ENCODE measurements around the gene NSG2. TPM values are rescaled to one million over a fixed set of nuclear protein-coding genes. Genes with fewer than 3 reads are reported as not detected.

Gene NSG2
- total RNA-seq, 1 experiment from 2014 or later = not detected

GRCh38 chr5:174106997-174107655 is 61.6 kb downstream of the NSG2 start:
- DNase-seq = peak; percentile 65
- Histone ChIP-seq H3K23ac (ENCODE audit: insufficient read length, low read depth, low read length) (no peak overlapping the region), H2BK15ac (ENCODE audit: low read depth, low read length) (no peak overlapping the region), H4K20me1 (ENCODE audit: control insufficient read depth, insufficient read depth, insufficient read length) (no peaks in the 10 kb centered on the region), H3K56ac (ENCODE audit: insufficient read length, low read depth, low read length) (no peak overlapping the region), H4K91ac (ENCODE audit: insufficient read length, low read depth, low read length) (no peak overlapping the region), H2BK20ac (ENCODE audit: low read depth, low read length, poor library complexity, severe bottlenecking) (no peak overlapping the region), H2BK120ac (ENCODE audit: low read depth, low read length, poor library complexity, severe bottlenecking) (no peak overlapping the region), H4K5ac (ENCODE audit: insufficient read length, low read depth, low read length) (no peak overlapping the region), H3K79me2 (ENCODE audit: insufficient read depth, low read length) (no peaks in the 10 kb centered on the region), H3K4ac (ENCODE audit: low read depth, low read length) (no peak overlapping the region), H4K8ac (replicated peaks; ENCODE audit: insufficient read length, low read depth, low read length) (no peak overlapping the region), H3K23me2 (ENCODE audit: insufficient read length, low read depth, low read length, poor library complexity, severe bottlenecking) (no peaks in the 10 kb centered on the region), H2AK5ac (ENCODE audit: insufficient read length, low read length) (no peak overlapping the region), H3K9me3 (ENCODE audit: control insufficient read depth, low read depth, low read length) (no peaks in the 10 kb centered on the region), H2BK5ac (ENCODE audit: insufficient read length, low read length) (no peak overlapping the region), H3K9ac (ENCODE audit: extremely low read depth, insufficient read length, low read length) (no peak overlapping the region), H2AFZ (ENCODE audit: low read length) (no peak overlapping the region), H3K27me3 (ENCODE audit: insufficient read depth, low read length) (no peaks in the 10 kb centered on the region), H3K27ac (ENCODE audit: insufficient read length, low read depth, low read length) (no peak overlapping the region), H3K18ac (ENCODE audit: insufficient read length, low read depth, low read length) (no peak overlapping the region), H3K79me1 (ENCODE audit: insufficient read depth, low read depth, low read length, poor library complexity, severe bottlenecking) (no peaks in the 10 kb centered on the region), H3T11ph (ENCODE audit: low read length) (no peak overlapping the region), H3K4me1 (ENCODE audit: insufficient read depth, low read length) (no peaks in the 10 kb centered on the region; the same call in 1 of the 2 replicates), H2BK12ac (ENCODE audit: insufficient read length, low read depth, low read length) (no peak overlapping the region), H3K4me2 (ENCODE audit: insufficient read depth, insufficient read length, low read length) (no peak overlapping the region), H3K14ac (ENCODE audit: insufficient read depth, low read length) (no peak overlapping the region)
- TF ChIP-seq CTCF (conservative IDR thresholded peaks at IDR 0.05) = no peak
- no peaks in the 10 kb centered on the region for H3K9me3 Mint-ChIP-seq
- WGBS (ENCODE audit: extremely low coverage, insufficient read length, low lambda C conversion rate) = no CpG with 5 or more reads among the region's 17 CpGs
- H3K27me3 Mint-ChIP-seq (ENCODE audit: low read depth) = peaks cover 2% of the 10 kb centered on the region; the same call in 1 of the 2 replicates
- no peaks in the 10 kb centered on the region for H3K36me3 Mint-ChIP-seq (ENCODE audit: insufficient read depth in 1 of 3, low read depth in 3 of 3)
- peaks cover 18 to 25% of the 10 kb centered on the region in 2 experiments for H3K4me1 Mint-ChIP-seq
- 0 out of 7 replicates have a peak overlapping the region, but pooled peaks of 2 of the 3 experiments have one; percentile 41 to 74 for H3K27ac Mint-ChIP-seq
- H3K4me3 Mint-ChIP-seq = no peak overlapping the region
